ENCODE results near the gene COX11. TPM values are rescaled to one million over a fixed set of nuclear protein-coding genes. Genes with fewer than 3 reads are reported as not detected.

COX11 gene
- polyA plus RNA-seq, 1 donor (not counting 4 experiments of a cell fraction or from before 2014, with no cell fraction given): 36.3 TPM

DNA sequence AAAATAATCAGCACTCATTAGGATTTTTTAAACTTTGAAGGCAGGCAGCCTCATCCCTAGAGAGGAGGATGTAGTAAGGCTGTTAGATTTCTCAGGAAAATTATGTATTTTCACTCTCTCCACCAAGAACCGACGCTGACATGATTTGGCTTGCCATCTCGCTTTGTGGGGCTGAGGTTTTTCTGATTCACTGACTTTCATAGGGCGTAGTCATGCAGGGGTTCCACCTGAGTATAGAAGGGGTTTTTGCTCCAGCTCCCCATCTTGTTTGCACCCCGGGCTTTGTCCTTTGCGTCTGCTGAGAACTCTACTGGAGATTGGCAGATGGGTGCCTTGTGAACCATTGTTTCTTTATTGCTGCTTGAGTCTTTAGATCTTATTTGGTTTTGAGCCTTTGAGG, 47.6 kb downstream of the COX11 start:
- Histone ChIP-seq H3K4me3 (ENCODE audit: control insufficient read depth in 2 of 3, extremely low read depth in 1 of 3, insufficient read depth in 2 of 3, low read depth in 1 of 3, low read length in 3 of 3) (no peak overlapping the region), H3K4me2 (ENCODE audit: control insufficient read depth, extremely low read depth, insufficient read depth, low read depth, low read length) (no peak overlapping the region), H2AFZ (ENCODE audit: control insufficient read depth, low read length) (no peak overlapping the region), H3K9me3 (ENCODE audit: control insufficient read depth, low read depth, low read length) (no peaks in the 10 kb centered on the region), H3K36me3 (ENCODE audit: control insufficient read depth in 2 of 2, extremely low read depth in 1 of 2, insufficient read depth in 2 of 2, low read length in 2 of 2) (peaks cover 7 to 10% of the 10 kb centered on the region in 2 experiments), H3K9ac (ENCODE audit: control insufficient read depth, extremely low read depth, insufficient read depth, low read length) (no peak overlapping the region), H3K27ac (ENCODE audit: control insufficient read depth, insufficient read depth, low read length) (no peak overlapping the region), H3K27me3 (ENCODE audit: control insufficient read depth, extremely low read depth, insufficient read depth, low read length) (no peaks in the 10 kb centered on the region), H4K20me1 (ENCODE audit: control insufficient read depth, extremely low read depth, insufficient read depth, low read length) (no peaks in the 10 kb centered on the region), H3K4me1 (ENCODE audit: control insufficient read depth, extremely low read depth, insufficient read depth, low read length) (no peaks in the 10 kb centered on the region), H3K79me2 (ENCODE audit: control insufficient read depth, insufficient read depth, low read length) (no peaks in the 10 kb centered on the region), H3K9me1 (ENCODE audit: control insufficient read depth, extremely low read depth, insufficient read depth, low read length) (no peaks in the 10 kb centered on the region)
- TF ChIP-seq, protein P1, sequence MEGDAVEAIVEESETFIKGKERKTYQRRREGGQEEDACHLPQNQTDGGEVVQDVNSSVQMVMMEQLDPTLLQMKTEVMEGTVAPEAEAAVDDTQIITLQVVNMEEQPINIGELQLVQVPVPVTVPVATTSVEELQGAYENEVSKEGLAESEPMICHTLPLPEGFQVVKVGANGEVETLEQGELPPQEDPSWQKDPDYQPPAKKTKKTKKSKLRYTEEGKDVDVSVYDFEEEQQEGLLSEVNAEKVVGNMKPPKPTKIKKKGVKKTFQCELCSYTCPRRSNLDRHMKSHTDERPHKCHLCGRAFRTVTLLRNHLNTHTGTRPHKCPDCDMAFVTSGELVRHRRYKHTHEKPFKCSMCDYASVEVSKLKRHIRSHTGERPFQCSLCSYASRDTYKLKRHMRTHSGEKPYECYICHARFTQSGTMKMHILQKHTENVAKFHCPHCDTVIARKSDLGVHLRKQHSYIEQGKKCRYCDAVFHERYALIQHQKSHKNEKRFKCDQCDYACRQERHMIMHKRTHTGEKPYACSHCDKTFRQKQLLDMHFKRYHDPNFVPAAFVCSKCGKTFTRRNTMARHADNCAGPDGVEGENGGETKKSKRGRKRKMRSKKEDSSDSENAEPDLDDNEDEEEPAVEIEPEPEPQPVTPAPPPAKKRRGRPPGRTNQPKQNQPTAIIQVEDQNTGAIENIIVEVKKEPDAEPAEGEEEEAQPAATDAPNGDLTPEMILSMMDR (optimal IDR thresholded peaks at IDR 0.05 in 1 of 3, IDR thresholded peaks at IDR 0.05 in 1 of 3, conservative IDR thresholded peaks at IDR 0.05 in 1 of 3; ENCODE audit: extremely low read depth in 1 of 3, insufficient read depth in 2 of 3, low read length in 3 of 3): no peak
- no peak for TF ChIP-seq EZH2 (IDR thresholded peaks at IDR 0.05; ENCODE audit: low read length)
- FAIRE-seq (no peak), DNase-seq (ENCODE audit: low read depth, low spot score) (no peak)
- dilution Hi-C loops (cut with MboI; ENCODE audit: extremely low pct_ligation_motif_present, low sequenced_read_pairs): no loop called here

DNA sequence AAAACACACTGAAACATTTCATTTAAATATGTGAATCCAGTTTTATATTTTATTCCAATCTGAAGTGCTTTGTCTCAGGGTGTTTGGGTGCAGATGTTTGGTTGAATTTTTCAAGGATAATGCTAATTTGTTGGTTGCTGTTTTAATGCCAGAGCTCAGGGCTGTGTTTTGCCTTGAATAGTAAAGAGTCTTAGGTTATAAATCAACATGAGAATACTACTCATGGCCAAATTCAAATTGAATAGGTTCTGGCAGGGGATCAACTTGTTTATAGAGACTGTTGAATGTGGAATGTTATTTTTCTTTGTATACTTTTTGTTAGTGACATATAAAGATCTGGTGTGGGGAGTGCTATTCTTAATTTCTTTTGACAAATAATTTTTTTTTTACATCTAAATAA, 49.0 kb downstream of the COX11 start:
- no peaks in the 10 kb centered on the region for H4K20me1 ChIP-seq (ENCODE audit: control insufficient read depth, extremely low read depth, insufficient read depth, low read length)

More for the DNA sequence above, 49.0 kb downstream of the COX11 start:
- no peak for DNase-seq (ENCODE audit: low read depth, low spot score)
- H3K4me1 ChIP-seq (ENCODE audit: control insufficient read depth, extremely low read depth, insufficient read depth, low read length): no peaks in the 10 kb centered on the region
- no peak overlapping the region for H3K9ac ChIP-seq (ENCODE audit: control insufficient read depth, extremely low read depth, insufficient read depth, low read length)
- H3K9me1 ChIP-seq (ENCODE audit: control insufficient read depth, extremely low read depth, insufficient read depth, low read length): no peaks in the 10 kb centered on the region
- no peaks in the 10 kb centered on the region for H3K27me3 ChIP-seq (ENCODE audit: control insufficient read depth, extremely low read depth, insufficient read depth, low read length)
- no peak overlapping the region for H2AFZ ChIP-seq (ENCODE audit: control insufficient read depth, low read length)
- no peak for FAIRE-seq
- H3K36me3 ChIP-seq (ENCODE audit: control insufficient read depth in 2 of 2, extremely low read depth in 1 of 2, insufficient read depth in 2 of 2, low read length in 2 of 2): peaks cover 9 to 20% of the 10 kb centered on the region in 2 experiments
- dilution Hi-C loops (cut with MboI; ENCODE audit: extremely low pct_ligation_motif_present, low sequenced_read_pairs): no loop called here
- no peak overlapping the region for H3K4me3 ChIP-seq (ENCODE audit: control insufficient read depth in 2 of 3, extremely low read depth in 1 of 3, insufficient read depth in 2 of 3, low read depth in 1 of 3, low read length in 3 of 3)
- TF ChIP-seq, protein P1 (optimal IDR thresholded peaks at IDR 0.05 in 1 of 3, IDR thresholded peaks at IDR 0.05 in 1 of 3, conservative IDR thresholded peaks at IDR 0.05 in 1 of 3; ENCODE audit: extremely low read depth in 1 of 3, insufficient read depth in 2 of 3, low read length in 3 of 3): no peak
- TF ChIP-seq EZH2 (IDR thresholded peaks at IDR 0.05; ENCODE audit: low read length): no peak
- H3K9me3 ChIP-seq (ENCODE audit: control insufficient read depth, low read depth, low read length): no peaks in the 10 kb centered on the region
- H3K79me2 ChIP-seq (ENCODE audit: control insufficient read depth, insufficient read depth, low read length): no peaks in the 10 kb centered on the region
- no peak overlapping the region for H3K27ac ChIP-seq (ENCODE audit: control insufficient read depth, insufficient read depth, low read length)
- no peak overlapping the region for H3K4me2 ChIP-seq (ENCODE audit: control insufficient read depth, extremely low read depth, insufficient read depth, low read depth, low read length)

Measured in keratinocyte (primary cell).